ENCODE results near the gene KTN1. TPM values are rescaled to one million over a fixed set of nuclear protein-coding genes. Genes with fewer than 3 reads are reported as not detected.

KTN1 gene
- total RNA-seq, 1 donor from 2014 or later: 191 TPM

DNA sequence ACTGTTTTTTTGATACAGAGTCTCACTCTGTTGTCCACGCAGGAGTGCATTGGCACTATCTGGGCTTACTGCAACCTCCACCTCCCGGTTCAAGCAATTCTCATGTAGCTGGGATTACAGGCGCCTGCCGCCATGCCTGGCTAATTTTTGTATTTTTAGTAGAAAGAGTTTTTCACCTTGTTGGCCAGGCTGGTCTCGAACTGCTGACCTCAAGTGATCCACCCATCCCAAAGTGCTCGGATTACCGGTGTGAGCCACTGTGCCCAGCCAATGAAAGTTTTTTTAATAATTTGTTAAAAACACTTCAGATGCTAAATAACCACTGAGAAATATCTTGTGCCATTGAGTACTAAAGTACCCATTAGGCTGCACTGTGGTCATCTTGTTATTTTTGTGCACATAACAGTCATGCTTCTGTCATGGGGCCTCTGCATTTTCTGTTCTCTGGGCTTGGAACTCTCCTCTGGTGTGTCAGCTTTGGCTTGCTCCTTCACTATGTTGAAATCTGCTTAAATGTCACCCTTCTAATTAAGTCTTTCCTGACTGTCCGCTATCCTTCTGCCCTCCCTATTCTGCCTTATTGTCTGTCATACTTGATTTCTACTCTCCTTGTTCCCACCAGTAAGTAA is 105.1 kb downstream of the KTN1 start:
- Histone ChIP-seq H3K9me3 (ENCODE audit: low read depth) (no peaks in the 10 kb centered on the region), H3K27ac (no peak overlapping the region), H3F3A (ENCODE audit: low read depth) (peaks cover 4% of the 10 kb centered on the region), H3K9ac (no peak overlapping the region), H2AFZ (replicated peaks) (no peak overlapping the region), H3K27me3 (no peaks in the 10 kb centered on the region), H3K4me3 (no peak overlapping the region), H3K4me2 (no peak overlapping the region), H3K36me3 (peaks cover 29% of the 10 kb centered on the region), H3K79me2 (ENCODE audit: low read depth) (no peaks in the 10 kb centered on the region), H4K20me1 (ENCODE audit: low read depth) (no peaks in the 10 kb centered on the region), H3K4me1 (no peaks in the 10 kb centered on the region)
- H3K9me3 Mint-ChIP-seq: peaks cover 2% of the 10 kb centered on the region
- no peak for DNase-seq (ENCODE audit: low spot score)
- no peak overlapping the region for H3K4me3 Mint-ChIP-seq
- H3K27me3 Mint-ChIP-seq (ENCODE audit: insufficient read depth, low read depth): no peaks in the 10 kb centered on the region
- H3K27ac Mint-ChIP-seq: no peak overlapping the region
- TF ChIP-seq EZH2phosphoT487 (IDR thresholded peaks at IDR 0.05) (no peak), CTCF (IDR thresholded peaks at IDR 0.05) (no peak), EZH2 (IDR thresholded peaks at IDR 0.05) (no peak)
- peaks cover 2% of the 10 kb centered on the region for H3K4me1 Mint-ChIP-seq
- H3K36me3 Mint-ChIP-seq: peaks cover 24% of the 10 kb centered on the region

GRCh38 chr14:55686713-55687112 is 106.7 kb downstream of the KTN1 start:
- H3K36me3 Mint-ChIP-seq: peaks cover 21% of the 10 kb centered on the region
- Histone ChIP-seq H3K9me3 (ENCODE audit: low read depth) (no peaks in the 10 kb centered on the region), H3K36me3 (peaks cover 21% of the 10 kb centered on the region), H4K20me1 (ENCODE audit: low read depth) (no peaks in the 10 kb centered on the region), H3K79me2 (ENCODE audit: low read depth) (no peaks in the 10 kb centered on the region), H3K27me3 (no peaks in the 10 kb centered on the region), H3K4me3 (no peak overlapping the region), H3K27ac (no peak overlapping the region), H3K9ac (no peak overlapping the region), H2AFZ (replicated peaks) (no peak overlapping the region), H3K4me2 (no peak overlapping the region), H3K4me1 (peaks cover 8% of the 10 kb centered on the region), H3F3A (ENCODE audit: low read depth) (peaks cover 7% of the 10 kb centered on the region)
- DNase-seq (ENCODE audit: low spot score): no peak
- H3K9me3 Mint-ChIP-seq: peaks cover 2% of the 10 kb centered on the region
- H3K4me3 Mint-ChIP-seq: no peak overlapping the region
- H3K27ac Mint-ChIP-seq: no peak overlapping the region
- H3K4me1 Mint-ChIP-seq: peaks cover 7% of the 10 kb centered on the region
- TF ChIP-seq EZH2 (IDR thresholded peaks at IDR 0.05) (no peak), EZH2phosphoT487 (IDR thresholded peaks at IDR 0.05) (no peak), CTCF (IDR thresholded peaks at IDR 0.05) (no peak)
- no peaks in the 10 kb centered on the region for H3K27me3 Mint-ChIP-seq (ENCODE audit: insufficient read depth, low read depth)

DNA sequence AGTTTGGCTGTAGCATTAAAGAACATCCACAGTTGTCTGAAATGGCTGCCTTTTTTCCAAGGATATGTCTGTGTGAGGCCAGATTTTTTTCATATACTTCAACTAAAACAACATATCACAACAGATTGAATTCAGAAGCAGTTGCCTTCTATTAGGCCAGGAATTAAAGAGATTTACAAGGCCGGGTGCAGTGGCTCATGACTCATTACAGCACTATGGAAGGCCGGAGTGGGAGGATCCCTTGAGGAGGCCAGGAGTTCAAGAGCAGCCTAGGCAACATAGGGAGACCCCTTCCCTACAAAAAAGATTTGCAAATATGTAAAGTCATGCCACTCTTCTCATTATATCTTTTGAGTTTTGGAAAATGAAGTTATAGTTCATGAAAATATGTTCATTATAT is 108.6 kb downstream of the KTN1 start:
- no peak for DNase-seq (ENCODE audit: low spot score)
- Histone ChIP-seq H3K27ac (no peak overlapping the region), H3K4me3 (no peak overlapping the region), H4K20me1 (ENCODE audit: low read depth) (no peaks in the 10 kb centered on the region), H3K36me3 (peaks cover 12% of the 10 kb centered on the region), H3F3A (ENCODE audit: low read depth) (peaks cover 7% of the 10 kb centered on the region), H3K9ac (no peak overlapping the region), H3K79me2 (ENCODE audit: low read depth) (no peaks in the 10 kb centered on the region), H3K27me3 (no peaks in the 10 kb centered on the region), H3K4me1 (peaks cover 8% of the 10 kb centered on the region), H3K4me2 (no peak overlapping the region), H3K9me3 (ENCODE audit: low read depth) (no peaks in the 10 kb centered on the region), H2AFZ (replicated peaks) (no peak overlapping the region)
- no peak overlapping the region for H3K27ac Mint-ChIP-seq
- peaks cover 13% of the 10 kb centered on the region for H3K36me3 Mint-ChIP-seq
- no peak for TF ChIP-seq CTCF (IDR thresholded peaks at IDR 0.05)
- no peak for TF ChIP-seq EZH2phosphoT487 (IDR thresholded peaks at IDR 0.05)
- no peak for TF ChIP-seq EZH2 (IDR thresholded peaks at IDR 0.05)
- peaks cover 7% of the 10 kb centered on the region for H3K4me1 Mint-ChIP-seq
- H3K27me3 Mint-ChIP-seq (ENCODE audit: insufficient read depth, low read depth): no peaks in the 10 kb centered on the region
- peaks cover 2% of the 10 kb centered on the region for H3K9me3 Mint-ChIP-seq
- no peak overlapping the region for H3K4me3 Mint-ChIP-seq

Measured in neural progenitor cell (in vitro differentiated cells).